Measurements from ENCODE around the gene NRL. TPM values are rescaled to one million over a fixed set of nuclear protein-coding genes. Genes with fewer than 3 reads are reported as not detected.

The NRL gene
- total and polyA plus RNA-seq, 9 of the 15 experiments (the other 6 are each of a cell fraction or from before 2014, with no cell fraction given) = 0.07 to 2.7 (median 1.4) TPM; not detected in 1

DNA sequence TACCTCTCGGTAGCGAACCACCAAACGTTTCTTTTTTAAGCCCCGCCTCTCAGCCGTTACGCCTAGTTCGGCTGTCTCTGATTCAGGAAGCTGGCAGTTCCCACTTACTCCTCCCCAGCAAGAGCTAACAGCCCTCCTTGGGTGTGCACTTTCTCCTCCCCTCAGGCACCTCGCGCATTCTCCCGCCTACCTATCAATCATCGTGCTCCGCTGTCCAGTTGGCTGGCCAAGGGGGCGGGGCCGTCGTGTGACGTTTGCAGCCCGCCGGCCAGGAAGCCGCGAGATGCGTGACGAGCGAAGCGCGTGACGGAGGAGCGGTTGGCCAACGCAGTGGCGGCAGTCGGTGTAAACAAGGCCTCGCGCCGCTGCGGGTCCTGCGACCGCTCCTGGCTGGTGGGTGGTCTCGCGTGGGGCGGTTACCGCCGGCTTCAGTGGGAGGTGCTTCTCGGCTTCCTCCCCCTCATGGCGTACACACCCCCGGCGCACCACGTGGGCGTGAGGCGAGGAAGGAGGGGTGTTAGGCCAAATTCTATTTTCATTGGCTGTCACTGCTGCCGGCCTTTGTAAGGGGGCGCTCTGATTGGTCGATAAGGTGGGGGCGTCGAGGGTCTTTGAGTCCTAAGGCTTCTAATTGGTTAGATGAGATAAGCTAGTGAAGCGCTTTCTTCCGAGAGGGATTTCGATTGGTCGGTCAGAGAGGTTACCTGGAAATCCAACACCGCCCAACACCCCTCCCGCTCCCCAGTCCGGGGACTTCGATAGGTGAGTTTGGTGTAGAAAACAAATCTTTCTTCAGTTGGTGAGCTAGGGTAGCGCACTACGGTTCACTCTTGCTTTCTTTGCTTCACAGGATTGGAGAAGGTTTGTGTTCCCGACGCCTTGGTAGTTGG lies at the start of gene NRL, which contains the start of gene DCAF11 (continued):
- no peak for TF ChIP-seq RAD21 (CRISPR knock-in tag; conservative IDR thresholded peaks at IDR 0.05 in 1 of 2, IDR thresholded peaks at IDR 0.05 in 1 of 2)
- TF ChIP-seq, protein P1, sequence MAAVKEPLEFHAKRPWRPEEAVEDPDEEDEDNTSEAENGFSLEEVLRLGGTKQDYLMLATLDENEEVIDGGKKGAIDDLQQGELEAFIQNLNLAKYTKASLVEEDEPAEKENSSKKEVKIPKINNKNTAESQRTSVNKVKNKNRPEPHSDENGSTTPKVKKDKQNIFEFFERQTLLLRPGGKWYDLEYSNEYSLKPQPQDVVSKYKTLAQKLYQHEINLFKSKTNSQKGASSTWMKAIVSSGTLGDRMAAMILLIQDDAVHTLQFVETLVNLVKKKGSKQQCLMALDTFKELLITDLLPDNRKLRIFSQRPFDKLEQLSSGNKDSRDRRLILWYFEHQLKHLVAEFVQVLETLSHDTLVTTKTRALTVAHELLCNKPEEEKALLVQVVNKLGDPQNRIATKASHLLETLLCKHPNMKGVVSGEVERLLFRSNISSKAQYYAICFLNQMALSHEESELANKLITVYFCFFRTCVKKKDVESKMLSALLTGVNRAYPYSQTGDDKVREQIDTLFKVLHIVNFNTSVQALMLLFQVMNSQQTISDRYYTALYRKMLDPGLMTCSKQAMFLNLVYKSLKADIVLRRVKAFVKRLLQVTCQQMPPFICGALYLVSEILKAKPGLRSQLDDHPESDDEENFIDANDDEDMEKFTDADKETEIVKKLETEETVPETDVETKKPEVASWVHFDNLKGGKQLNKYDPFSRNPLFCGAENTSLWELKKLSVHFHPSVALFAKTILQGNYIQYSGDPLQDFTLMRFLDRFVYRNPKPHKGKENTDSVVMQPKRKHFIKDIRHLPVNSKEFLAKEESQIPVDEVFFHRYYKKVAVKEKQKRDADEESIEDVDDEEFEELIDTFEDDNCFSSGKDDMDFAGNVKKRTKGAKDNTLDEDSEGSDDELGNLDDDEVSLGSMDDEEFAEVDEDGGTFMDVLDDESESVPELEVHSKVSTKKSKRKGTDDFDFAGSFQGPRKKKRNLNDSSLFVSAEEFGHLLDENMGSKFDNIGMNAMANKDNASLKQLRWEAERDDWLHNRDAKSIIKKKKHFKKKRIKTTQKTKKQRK (IDR thresholded peaks at IDR 0.05; ENCODE audit: borderline replicate concordance, low read depth, low read length) = peak; percentile 70; the same call in 1 of the 2 replicates
- TF ChIP-seq RHOXF2B (CRISPR knock-in tag; conservative IDR thresholded peaks at IDR 0.05) = no peak
- TF ChIP-seq, protein P2, sequence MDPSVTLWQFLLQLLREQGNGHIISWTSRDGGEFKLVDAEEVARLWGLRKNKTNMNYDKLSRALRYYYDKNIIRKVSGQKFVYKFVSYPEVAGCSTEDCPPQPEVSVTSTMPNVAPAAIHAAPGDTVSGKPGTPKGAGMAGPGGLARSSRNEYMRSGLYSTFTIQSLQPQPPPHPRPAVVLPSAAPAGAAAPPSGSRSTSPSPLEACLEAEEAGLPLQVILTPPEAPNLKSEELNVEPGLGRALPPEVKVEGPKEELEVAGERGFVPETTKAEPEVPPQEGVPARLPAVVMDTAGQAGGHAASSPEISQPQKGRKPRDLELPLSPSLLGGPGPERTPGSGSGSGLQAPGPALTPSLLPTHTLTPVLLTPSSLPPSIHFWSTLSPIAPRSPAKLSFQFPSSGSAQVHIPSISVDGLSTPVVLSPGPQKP (CRISPR knock-in tag; IDR thresholded peaks at IDR 0.05) = no peak
- TF ChIP-seq LCOR (CRISPR knock-in tag; IDR thresholded peaks at IDR 0.05) = no peak
- TF ChIP-seq TAF1 (IDR thresholded peaks at IDR 0.05; ENCODE audit: control insufficient read depth, extremely low read depth, insufficient read depth, low read length, severe bottlenecking) = peak; percentile 60
- TF ChIP-seq SETDB1 (IDR thresholded peaks at IDR 0.05; ENCODE audit: low read length) = no peak
- no peak for TF ChIP-seq IRF2 (CRISPR knock-in tag; IDR thresholded peaks at IDR 0.05)
- peak in 1 of 2 experiments; percentile 98; a peak in 2 of 4 replicates for TF ChIP-seq HDAC1 (IDR thresholded peaks at IDR 0.05)
- no peak for TF ChIP-seq WHSC1 (IDR thresholded peaks at IDR 0.05; ENCODE audit: low read length)
- peak; percentile 55; the same call in 1 of the 2 replicates for TF ChIP-seq ZBTB1 (CRISPR knock-in tag; IDR thresholded peaks at IDR 0.05; ENCODE audit: borderline replicate concordance, low read depth)
- TF ChIP-seq ZNF212 (CRISPR knock-in tag; IDR thresholded peaks at IDR 0.05) = no peak
- TF ChIP-seq ZNF699 (CRISPR knock-in tag; IDR thresholded peaks at IDR 0.05; ENCODE audit: insufficient replicate concordance) = no peak
- no peak for TF ChIP-seq EZH2 (IDR thresholded peaks at IDR 0.05; ENCODE audit: borderline replicate concordance, low read depth, low read length)
- TF ChIP-seq HEY1 (CRISPR knock-in tag; IDR thresholded peaks at IDR 0.05; ENCODE audit: borderline replicate concordance) = no peak
- TF ChIP-seq, protein P3, sequence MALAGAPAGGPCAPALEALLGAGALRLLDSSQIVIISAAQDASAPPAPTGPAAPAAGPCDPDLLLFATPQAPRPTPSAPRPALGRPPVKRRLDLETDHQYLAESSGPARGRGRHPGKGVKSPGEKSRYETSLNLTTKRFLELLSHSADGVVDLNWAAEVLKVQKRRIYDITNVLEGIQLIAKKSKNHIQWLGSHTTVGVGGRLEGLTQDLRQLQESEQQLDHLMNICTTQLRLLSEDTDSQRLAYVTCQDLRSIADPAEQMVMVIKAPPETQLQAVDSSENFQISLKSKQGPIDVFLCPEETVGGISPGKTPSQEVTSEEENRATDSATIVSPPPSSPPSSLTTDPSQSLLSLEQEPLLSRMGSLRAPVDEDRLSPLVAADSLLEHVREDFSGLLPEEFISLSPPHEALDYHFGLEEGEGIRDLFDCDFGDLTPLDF (CRISPR knock-in tag; IDR thresholded peaks at IDR 0.05) = no peak
- no peak for TF ChIP-seq HSF4 (CRISPR knock-in tag; IDR thresholded peaks at IDR 0.05; ENCODE audit: borderline replicate concordance)
- 0 out of 4 replicates have a peak, but pooled peaks of 1 of the 2 experiments have one; percentile 10 for TF ChIP-seq ARNT (IDR thresholded peaks at IDR 0.05)
- no peak for TF ChIP-seq MCM7 (IDR thresholded peaks at IDR 0.05)
- no peak for TF ChIP-seq HMG20B (CRISPR knock-in tag; IDR thresholded peaks at IDR 0.05)
- TF ChIP-seq ETV5 (CRISPR knock-in tag; IDR thresholded peaks at IDR 0.05; ENCODE audit: low read depth) = no peak
